ENCODE results near the gene RHBDD1. TPM values are rescaled to one million over a fixed set of nuclear protein-coding genes. Genes with fewer than 3 reads are reported as not detected.
A peak's percentile ranks its signal among the peaks of the same experiment; 100 is the strongest.

The RHBDD1 gene
- total RNA-seq, 1 donor from 2014 or later = 9.9 TPM

DNA sequence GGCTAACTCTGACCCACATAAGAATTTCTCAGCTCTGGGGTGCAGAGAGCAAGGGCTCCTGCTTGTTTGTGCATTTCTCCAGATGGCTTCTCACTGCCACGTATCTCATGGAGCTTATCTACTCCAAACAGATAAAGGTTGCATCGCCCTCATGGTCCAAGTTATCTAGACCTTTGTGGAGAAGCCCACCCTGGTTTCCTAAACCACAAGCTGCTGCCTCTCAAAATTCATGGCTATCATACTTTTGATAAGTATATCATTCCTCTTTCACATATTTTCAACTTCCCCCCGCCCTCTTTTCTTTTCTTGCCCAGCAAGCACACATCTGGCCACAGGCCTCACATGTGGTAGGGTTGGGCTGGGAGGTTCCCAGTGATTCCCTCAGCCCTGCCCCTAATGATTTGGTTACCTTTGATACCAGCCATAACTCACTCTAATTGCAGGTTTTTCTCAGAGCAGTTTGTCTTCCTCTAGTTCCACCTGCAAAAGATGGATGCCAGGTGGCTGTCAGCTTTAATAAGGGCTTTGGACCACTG, 146.0 kb downstream of the RHBDD1 start:
- no peak for DNase-seq (ENCODE audit: low read depth)

DNA sequence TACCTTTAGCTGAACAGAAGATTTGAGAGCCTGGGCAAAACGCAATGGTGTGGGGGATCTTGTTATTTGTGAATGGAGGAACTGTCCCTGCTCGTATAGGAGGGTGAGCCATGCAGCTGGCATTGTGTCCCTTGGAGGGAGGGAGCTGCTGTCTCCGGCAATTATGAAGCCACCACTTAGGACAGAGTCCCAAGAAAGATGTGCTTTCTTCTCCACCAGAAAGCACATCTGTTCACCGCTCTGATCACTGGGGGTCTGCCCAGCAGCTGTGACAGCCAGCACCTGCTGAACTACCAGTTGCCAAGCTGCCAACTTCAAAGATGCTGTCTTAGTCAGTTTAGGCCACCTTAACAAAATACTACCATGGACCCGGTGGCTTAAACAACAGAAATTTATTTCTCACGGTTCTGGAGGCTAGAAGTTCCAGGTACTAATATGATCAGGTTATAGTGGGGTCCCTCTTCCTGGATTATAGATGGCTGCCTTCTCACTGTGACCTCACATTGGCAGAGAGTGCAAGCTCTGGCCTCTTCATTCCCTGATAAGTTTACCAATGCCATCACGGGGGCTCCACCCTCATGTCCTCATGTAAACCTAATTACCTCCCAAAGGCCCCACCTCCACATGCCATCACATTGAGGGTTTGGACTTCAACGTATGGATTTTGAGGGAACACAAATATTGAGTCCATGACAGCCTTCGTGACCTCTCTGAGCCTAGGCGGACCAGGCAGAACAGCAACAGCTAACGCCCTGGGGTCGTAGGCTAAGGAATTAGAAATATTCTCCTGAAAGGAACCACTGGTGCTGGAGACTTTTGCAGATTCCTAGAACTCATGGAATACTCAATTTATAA, 148.3 kb downstream of the RHBDD1 start:
- DNase-seq (ENCODE audit: low read depth) = peak; percentile 16

DNA sequence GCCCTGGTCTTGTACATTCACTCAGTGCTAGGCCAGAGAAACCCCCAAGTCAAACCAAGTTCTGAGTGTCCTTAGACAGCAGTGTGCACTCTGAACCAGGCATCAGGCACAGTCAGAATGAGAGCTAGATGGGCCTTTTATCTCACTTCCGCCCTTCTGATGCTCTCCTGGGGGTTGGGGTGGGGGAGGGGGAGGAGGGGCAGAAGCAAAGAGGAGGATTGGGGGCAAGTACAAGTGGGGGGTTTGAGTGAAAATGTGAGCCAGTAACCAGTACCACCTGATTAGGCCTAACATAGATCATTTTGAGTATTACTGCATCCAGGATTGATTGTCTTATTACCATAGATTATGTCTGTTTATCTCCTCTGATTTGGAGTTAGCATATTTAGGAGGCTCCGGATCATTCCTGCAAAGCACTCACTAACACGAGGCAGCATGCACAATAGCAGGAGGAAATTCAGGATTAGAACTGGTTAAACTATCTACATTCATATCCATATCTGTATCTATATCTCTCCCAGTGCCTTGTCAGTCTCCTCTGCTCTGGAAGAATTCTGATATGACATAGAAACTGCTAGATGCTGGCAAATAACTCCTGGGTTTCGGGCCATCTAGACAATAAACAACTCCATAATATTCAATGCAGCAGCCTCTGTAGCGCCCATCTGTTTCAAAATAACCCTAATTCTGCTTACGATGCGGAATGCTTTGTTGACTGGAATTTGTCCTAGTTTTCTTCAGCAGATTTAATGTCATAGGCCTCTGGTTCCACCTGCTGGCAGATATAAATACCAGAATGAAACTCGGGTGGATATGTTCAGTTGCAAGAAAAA, 149.1 kb downstream of the RHBDD1 start:
- DNase-seq (ENCODE audit: low read depth) = peak; percentile 78

DNA sequence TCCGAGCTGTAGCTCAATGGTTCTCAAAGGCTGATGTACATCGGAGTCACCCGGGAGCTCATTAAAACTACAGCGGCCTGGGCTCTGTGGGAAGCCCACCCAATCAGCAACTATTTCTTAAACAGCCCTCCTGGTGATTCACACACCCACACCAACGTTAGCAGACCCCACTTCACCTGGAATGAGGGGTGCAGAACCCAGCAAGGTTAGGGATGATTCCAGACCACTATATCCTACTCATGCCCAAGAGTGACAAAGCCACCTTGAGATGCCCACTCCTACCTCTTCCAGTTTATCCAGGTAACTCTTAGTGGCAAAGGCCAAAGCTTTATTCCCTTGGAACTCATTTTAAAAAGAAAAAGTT, 149.7 kb downstream of the RHBDD1 start:
- DNase-seq (ENCODE audit: low read depth) = no peak

DNA sequence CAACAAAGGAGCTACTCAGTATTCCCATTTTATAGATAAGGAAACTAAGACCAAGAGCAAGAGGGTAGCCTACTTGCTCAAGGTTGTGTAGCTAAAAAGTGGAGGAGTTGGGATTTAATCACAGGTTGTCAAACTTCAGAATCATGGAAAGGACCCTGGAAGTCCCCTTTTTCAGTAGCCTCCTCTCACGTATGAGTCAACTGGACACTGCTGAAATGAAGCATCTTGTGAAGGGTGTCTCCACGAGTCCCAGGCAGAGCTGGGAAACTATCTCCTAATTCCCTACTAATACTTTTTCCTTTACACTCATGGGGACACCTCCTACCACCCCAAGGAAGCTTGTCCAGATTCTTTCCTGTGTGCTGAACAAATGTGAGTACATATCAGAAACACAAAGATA, 155.8 kb downstream of the RHBDD1 start:
- DNase-seq (ENCODE audit: low read depth) = no peak

DNA sequence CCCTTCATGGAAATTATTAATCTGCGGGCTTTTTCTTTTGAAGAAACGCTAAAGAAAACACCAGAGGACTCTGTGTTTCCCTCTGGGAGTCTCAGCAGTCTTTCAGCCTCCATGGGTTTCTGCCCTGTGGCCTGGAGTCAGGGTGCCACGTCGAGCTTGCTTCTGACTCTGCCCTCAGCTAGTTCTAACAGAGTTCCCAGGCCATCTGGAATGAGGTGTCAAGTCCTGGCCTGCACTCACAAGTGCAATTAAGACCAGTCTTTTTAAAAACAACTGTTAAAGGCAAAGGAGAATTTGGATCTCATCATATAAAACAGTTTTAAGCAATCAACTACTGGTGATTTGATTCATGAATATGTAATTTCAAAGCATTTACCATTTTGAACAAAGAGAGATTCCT, 157.3 kb downstream of the RHBDD1 start:
- DNase-seq (ENCODE audit: low read depth) = no peak

DNA sequence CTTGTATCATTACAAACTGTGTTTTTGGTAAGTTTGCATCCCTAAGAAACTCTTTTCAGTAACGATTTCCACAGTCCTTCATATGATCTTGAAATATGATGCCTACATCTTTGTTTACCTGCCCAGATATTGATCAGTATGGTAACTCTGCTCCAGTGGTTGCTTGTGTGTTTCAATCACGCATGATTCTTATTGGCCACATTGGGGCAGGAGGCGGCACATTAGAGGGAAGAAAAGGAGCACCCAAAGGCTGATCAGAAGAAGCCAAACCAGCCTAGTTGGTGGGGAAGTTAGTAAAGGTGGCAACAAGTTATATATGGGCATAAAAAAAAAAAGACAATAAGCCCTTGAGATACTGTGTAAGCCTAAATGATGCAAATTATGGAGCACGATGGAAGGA, 158.9 kb downstream of the RHBDD1 start:
- peak; percentile 9 for DNase-seq (ENCODE audit: low read depth)

DNA sequence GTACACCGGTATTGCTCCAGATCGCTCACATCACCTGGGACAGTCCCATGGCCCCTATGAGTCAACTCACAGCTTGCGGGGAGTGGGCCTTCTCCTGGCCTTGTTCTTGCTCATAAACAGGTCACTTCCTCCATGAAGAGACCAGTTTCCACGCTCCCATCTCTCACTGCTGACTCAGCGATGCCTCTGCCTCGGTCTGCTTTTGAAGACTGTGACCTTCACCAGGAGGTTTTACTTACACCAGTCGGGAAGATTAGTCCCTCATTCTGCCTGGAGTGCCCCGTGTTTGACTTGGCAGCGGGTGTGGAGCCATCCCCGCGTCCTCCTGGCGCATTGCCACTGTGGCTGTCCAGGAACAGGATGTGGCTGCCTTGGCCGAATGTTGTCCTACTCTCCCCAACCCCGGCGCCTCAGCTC, 159.8 kb downstream of the RHBDD1 start:
- DNase-seq (ENCODE audit: low read depth) = peak; percentile 71

DNA sequence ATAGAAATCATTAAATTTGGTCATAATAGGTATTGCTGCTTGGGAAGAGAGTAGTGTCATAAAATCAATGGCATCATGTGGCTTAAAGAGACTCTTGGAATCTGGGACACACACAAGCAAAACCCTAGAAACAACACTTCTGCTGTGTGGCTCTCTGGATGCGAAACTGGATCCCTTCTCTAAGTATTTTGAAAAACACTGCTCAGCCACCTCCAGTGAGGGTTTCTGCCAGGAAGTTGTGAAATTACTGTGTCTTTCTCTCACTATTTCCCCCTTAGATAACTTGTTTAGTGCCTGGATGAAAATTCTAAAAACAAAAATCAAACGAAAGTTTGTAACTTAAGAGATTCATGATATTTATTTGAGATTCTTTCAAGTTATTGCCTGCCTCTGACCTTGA, 163.8 kb downstream of the RHBDD1 start:
- peak; percentile 5 for DNase-seq (ENCODE audit: low read depth)

DNA sequence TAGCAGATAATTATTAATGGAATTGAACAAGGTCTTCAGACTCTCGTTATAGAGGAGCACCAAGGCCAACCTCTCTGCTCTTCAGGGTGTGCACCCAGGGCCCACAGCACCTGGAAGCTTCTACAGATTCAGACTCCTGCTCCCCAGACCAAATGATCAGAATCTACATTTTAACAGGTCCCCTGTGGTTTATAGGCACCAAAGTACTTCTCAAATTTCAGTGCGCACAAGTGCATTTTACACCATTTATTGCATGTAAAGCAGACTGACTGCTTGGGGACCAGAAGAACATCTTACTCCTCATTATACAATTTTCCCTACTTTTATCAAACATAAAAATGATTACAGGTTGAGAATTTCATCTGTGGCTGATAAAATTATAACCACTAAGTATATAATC, 164.3 kb downstream of the RHBDD1 start:
- DNase-seq (ENCODE audit: low read depth) = no peak

DNA sequence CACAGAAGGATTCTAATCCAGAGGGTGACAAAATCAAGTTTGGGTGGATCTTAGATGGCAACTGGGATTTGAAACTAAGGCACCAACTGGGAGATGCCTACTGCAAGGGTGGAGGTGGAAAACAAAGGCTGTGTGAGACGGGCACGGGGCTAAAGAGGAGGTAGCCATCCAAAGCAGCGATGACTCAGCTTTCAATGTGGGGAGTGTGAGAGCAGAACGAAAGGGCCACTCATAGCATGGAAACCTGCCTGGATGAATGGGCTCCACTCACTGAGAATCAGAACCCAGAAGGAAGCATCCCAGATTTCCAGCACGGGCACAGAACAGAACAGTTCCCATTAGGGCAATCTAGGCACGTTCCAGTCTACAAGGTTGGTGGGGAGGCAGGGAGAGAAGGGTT, 168.6 kb downstream of the RHBDD1 start:
- DNase-seq (ENCODE audit: low read depth) = no peak

DNA sequence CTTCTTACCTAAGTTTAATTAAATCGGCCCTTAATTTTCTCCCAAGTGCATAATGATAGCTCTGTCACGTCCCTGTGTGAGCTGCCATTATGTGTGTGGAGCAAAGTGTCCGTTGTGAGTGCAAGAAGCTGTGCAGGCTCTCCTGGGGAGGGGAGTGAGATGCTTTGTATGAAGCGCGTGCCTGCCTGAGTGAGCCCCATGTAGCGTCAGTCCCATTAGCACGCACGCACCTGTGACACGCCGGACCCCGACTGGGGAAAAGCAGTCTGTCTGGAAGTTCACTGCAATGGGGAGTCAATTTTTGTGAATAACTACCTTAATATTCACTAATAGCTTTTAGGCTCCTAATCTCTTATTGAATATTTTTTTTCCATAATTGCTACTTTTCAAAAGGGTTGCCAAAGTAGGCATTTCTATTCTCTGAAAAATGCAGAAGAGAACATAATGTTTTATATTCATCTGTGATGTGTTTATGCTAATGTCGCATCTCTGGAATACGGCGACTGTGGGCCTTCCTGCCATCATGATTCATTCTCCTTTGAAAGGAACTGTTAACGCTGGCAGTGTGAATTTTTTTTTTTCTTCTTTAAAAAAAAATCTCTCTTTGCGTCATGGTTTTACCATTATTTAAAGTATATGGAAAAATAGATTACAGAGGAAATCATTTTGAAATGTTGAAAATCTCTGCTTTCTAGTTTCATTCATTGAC, 170.5 kb downstream of the RHBDD1 start:
- no peak for DNase-seq (ENCODE audit: low read depth)

DNA sequence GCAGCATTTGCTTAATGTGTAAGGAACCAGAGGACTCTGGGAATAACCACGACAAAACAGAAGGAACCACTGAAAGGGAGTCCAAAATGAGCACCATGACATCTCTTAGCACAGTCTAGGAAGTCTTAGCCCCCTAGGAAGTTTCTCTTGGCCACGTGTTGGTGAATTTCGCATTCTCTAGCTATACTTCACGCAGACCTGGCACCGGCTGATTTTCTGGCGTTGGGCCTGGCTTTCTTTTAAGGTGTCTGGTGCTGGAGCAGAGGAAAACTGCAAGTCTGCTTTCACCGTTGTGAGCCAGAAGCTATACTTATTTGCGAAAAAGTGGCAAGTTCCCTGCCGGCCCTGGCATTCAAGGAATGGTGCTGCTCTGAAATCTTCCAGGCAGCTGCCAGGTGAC, 171.3 kb downstream of the RHBDD1 start:
- no peak for DNase-seq (ENCODE audit: low read depth)

DNA sequence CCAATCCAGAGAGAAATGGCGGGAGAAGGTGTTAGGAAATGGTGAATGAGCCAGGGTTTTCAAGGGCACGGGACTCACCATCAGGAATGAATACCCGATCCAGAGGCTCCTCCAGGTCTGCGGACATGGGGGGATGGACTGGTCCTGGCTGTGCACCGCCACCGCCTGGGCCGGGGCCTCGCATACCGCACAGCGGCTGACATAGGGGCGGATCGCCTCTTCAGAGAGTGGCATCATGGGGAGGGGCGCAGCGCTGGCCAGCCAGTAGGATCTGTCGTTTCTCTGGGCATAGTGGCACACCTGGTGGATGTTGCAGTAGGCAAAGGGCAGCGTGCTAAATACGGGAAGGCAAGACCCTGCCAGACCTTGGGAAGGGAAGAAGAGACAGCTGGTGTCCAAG, 172.1 kb downstream of the RHBDD1 start:
- DNase-seq (ENCODE audit: low read depth) = no peak

DNA sequence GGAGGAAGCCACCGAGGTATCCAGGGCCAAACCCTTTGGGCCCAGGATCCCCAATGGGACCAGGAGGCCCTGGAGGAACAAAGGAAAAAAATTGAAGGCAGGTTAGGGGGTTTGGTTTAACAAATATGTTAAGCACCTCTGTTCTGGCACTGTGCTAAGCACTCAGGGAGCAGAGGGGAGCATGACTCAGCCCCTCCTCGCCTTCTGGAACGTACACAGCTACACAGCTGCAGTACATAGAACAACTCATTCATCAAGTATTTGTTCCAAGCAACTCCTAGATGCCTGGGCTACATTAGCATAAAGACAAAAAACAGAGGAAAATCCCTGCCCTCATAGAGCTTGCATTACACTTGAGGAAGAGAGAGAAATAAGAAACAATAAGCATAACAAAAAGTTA, 174.6 kb downstream of the RHBDD1 start:
- no peak for DNase-seq (ENCODE audit: low read depth)

DNA sequence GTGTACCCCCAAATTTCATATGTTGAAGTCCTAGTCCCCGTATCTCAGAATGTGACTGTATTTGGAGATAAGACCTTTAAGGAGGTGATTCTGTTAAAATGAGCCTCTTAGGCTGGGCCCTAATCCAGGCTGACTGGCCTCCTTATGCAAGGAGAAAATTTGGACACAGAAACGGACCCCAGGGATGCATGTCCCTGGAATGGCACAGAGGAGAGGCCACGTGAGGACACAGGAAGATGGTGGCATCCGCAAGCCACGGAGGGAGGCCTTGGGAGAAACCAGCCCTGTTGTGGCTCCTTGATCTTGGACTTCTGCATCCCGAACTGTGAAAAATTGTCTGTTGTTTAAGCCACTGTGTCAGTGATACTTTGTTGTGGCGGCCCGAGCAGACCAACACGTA, 177.5 kb downstream of the RHBDD1 start:
- no peak for DNase-seq (ENCODE audit: low read depth)

DNA sequence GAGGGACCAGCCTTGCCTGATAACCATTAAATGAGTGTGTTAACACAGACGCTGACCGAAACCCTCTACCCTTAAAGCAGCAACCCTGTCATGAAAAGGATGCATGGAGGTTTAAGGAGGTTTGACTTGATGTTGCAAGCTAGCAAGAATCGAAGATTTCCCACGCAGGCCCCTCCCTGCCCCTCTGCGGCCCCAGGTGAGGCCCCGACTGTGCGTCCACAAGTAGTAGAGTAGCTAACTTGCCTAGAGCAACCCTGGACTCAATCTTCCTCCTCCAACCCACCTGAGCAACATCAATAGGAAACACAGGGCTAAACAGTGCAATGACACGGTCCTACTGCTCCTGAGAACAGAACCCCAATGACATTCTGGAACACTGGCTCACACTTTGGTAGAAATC, 178.0 kb downstream of the RHBDD1 start:
- no peak for DNase-seq (ENCODE audit: low read depth)

DNA sequence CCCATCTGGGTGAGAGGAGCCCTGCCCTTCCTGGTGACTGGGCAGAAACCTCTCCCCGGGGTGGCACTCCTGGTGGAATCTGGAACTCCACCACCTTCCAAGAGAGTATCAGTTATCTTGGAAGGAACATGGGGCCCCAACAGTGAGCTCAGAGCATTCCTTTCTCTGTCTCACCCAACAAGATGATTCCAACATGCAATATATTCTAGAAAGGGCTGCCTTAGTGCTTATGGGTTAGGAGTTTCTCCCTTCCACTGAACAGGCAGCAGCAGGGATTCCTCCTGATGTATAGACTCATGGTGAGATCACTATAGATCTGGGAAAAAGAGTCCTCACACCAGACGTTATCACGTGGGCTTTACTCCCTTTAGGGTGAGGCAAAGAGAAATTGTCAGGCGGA, 181.0 kb downstream of the RHBDD1 start:
- no peak for DNase-seq (ENCODE audit: low read depth)

DNA sequence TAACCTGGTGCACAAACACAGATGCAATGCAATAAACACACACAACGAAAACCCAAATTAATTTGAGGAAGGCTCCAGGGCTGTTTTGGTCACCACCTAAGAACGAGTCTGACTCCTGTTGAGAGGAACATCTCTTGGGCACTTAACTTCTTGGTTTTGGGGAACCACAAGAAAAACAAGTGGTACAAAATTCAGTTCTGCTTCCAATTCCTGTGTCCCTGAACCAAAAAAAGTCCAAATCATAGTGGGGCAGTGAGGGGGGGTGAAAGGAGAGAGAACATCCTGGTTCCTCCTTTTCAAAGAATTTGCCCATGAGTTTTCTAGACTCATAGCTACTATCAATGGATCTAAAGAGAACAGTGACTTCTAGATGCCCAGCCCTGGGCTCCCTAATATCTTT, 184.6 kb downstream of the RHBDD1 start:
- DNase-seq (ENCODE audit: low read depth) = no peak

DNA sequence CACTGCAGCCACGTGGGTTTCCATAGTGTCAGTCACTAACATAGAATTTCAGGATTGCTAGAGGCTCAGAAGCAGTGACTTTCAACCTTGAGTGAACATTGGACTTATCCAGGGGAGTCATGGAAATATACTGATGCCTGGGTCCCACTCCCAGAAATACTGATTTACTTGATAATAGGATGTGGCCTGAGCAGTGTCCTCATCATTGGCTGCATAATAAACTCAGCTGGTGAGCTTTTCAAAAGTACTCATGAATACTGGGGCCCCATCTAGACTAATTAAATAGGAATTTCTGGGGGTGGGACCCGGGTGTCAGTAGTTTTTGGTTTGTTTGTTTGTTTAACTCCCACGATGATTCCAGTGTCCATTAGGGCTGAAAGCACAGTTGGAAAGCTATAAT, 186.8 kb downstream of the RHBDD1 start:
- DNase-seq (ENCODE audit: low read depth) = no peak

DNA sequence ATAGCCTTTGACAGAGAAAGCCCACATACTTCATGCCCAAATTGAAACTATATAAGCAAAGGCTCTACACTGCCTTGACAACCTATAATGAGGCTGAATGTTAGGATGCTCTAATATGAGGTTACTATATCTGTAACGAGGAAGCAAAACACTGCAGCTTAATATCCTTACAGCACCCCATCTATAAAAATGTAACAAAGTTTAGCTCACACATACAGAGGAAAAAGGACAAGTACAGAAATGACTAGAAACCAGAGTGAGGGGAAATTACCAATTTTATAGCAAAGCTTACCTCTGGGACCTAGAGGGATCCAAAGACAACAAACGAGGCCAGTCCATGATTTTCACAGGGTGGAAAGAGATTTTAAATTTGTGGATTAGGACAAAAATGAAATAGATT, 189.7 kb downstream of the RHBDD1 start:
- DNase-seq (ENCODE audit: low read depth) = no peak
